IMR-90 (cell line): ENCODE results near the gene RECQL5. TPM values are rescaled to one million over a fixed set of nuclear protein-coding genes. Genes with fewer than 3 reads are reported as not detected.

Experiments used
- ATAC-seq: fragments of 200-7000 bp; cut with Tn5 transposase; 2 replicates; pipeline ENCODE4 v1.9.1; 2020; ENCODE audit warnings: low read depth, mild to moderate bottlenecking, moderate library complexity
- BruUV-seq: library from RNA; stranded (reverse); fragments of 400-500 nt; replicated peaks from 2 replicates; lab custom pipeline; 2021; lab: Mats Ljungman, UMichigan
- CTCF ChIA-PET: fragments of 300-600 bp; formaldehyde crosslinking; extraction: SDS; loops from one replicate; lab custom pipeline; 2021; ENCODE audit warnings: antibody characterized with exemption; lab: Yijun Ruan, JAX
- POLR2A ChIA-PET: fragments of 300-600 bp; sonication (Branson Sonifier 250); formaldehyde crosslinking; loops from one replicate; lab custom pipeline; 2022; ENCODE audit warnings: antibody characterized with exemption; ENCODE audit not compliant: unreplicated experiment; lab: Charles Lee
- DNase-seq: peaks from one replicate; pipeline ENCODE4 v3.0.0; 2013
- H2AFZ ChIP-seq: replicated peaks from 2 replicates; pipeline ENCODE3; 2013; ENCODE audit warnings: low read length, mild to moderate bottlenecking; ENCODE audit not compliant: poor library complexity
- H2AK5ac ChIP-seq: 2 replicates; pipeline ENCODE4 v1.6.1; 2013; ENCODE audit warnings: low read depth, low read length, inconsistent platforms
- H2AK9ac ChIP-seq: replicated peaks from 2 replicates; pipeline ENCODE3; 2013; ENCODE audit warnings: mild to moderate bottlenecking, low read depth, low read length, moderate library complexity; ENCODE audit not compliant: poor library complexity
- H2BK120ac ChIP-seq: 2 replicates; pipeline ENCODE4 v1.6.1; 2013; ENCODE audit warnings: low read depth, low read length, inconsistent platforms
- H2BK15ac ChIP-seq: 3 replicates; pipeline ENCODE4 v1.6.1; 2013; ENCODE audit warnings: low read depth, low read length, inconsistent platforms
- H2BK20ac ChIP-seq: 2 replicates; pipeline ENCODE4 v1.6.1; 2013; ENCODE audit warnings: low read depth, mild to moderate bottlenecking, inconsistent platforms, low read length, moderate library complexity
- H2BK5ac ChIP-seq: 2 replicates; pipeline ENCODE4 v1.6.1; 2013; ENCODE audit warnings: mild to moderate bottlenecking, low read depth, low read length, inconsistent platforms; ENCODE audit not compliant: poor library complexity, severe bottlenecking
- H3K14ac ChIP-seq: replicated peaks from 2 replicates; pipeline ENCODE4 v1.6.1; 2013; ENCODE audit warnings: low read depth, low read length, inconsistent platforms
- H3K18ac ChIP-seq: 2 replicates; pipeline ENCODE4 v1.6.1; 2013; ENCODE audit warnings: low read depth, low read length, control low read depth
- H3K23ac ChIP-seq: 2 replicates; pipeline ENCODE4 v1.6.1; 2013; ENCODE audit warnings: low read depth, low read length, inconsistent platforms
- H3K27ac ChIP-seq: 2 replicates; pipeline ENCODE4 v1.5.1; 2013; ENCODE audit warnings: mild to moderate bottlenecking, control low read depth, low read length; ENCODE audit not compliant: insufficient read depth
- H3K27me3 ChIP-seq: 2 replicates; pipeline ENCODE4 v1.6.1; 2013; ENCODE audit warnings: low read length; ENCODE audit not compliant: control insufficient read depth, insufficient read depth
- H3K36me3 ChIP-seq: 2 replicates; pipeline ENCODE4 v1.6.1; 2013; ENCODE audit warnings: low read length, mixed read lengths; ENCODE audit not compliant: control insufficient read depth, insufficient read depth
- H3K4ac ChIP-seq: 2 replicates; pipeline ENCODE4 v1.6.1; 2013; ENCODE audit warnings: low read depth, low read length, inconsistent platforms
- H3K4me1 ChIP-seq: 2 replicates; pipeline ENCODE4 v1.6.1; 2013; ENCODE audit warnings: low read length, mixed read lengths; ENCODE audit not compliant: control insufficient read depth, insufficient read depth
- H3K4me2 ChIP-seq: 2 replicates; pipeline ENCODE4 v1.6.1; 2013; ENCODE audit warnings: low read depth, mild to moderate bottlenecking, control low read depth, low read length, moderate library complexity
- H3K4me3 ChIP-seq: 2 replicates; pipeline ENCODE4 v1.5.1; 2013; ENCODE audit warnings: low read depth, mild to moderate bottlenecking, control low read depth, low read length, moderate library complexity; ENCODE audit not compliant: insufficient read depth
- H3K56ac ChIP-seq: 2 replicates; pipeline ENCODE4 v1.6.1; 2013; ENCODE audit warnings: low read length, inconsistent platforms; ENCODE audit not compliant: insufficient read depth; ENCODE audit errors: extremely low read depth
- H3K79me1 ChIP-seq, 2 experiments: 2 replicates each; pipeline ENCODE4 v1.6.1; 2013; ENCODE audit warnings: low read length in 2 of 2, inconsistent platforms in 1 of 2, low read depth in 1 of 2
- H3K9ac ChIP-seq: 2 replicates; pipeline ENCODE4 v1.6.1; 2013; ENCODE audit warnings: low read depth, low read length, control low read depth
- H3K9me1 ChIP-seq: 2 replicates; pipeline ENCODE4 v1.6.1; 2013; ENCODE audit warnings: low read length, inconsistent platforms; ENCODE audit not compliant: insufficient read depth
- H3K9me3 ChIP-seq: 2 replicates; pipeline ENCODE4 v1.6.1; 2013; ENCODE audit warnings: low read length; ENCODE audit not compliant: control insufficient read depth, insufficient read depth
- H4K20me1 ChIP-seq: 2 replicates; pipeline ENCODE4 v1.6.1; 2013; ENCODE audit warnings: low read length, inconsistent platforms; ENCODE audit not compliant: insufficient read depth
- H4K5ac ChIP-seq: 2 replicates; pipeline ENCODE4 v1.6.1; 2013; ENCODE audit warnings: mild to moderate bottlenecking, low read depth, low read length, control low read depth
- H4K8ac ChIP-seq, 2 experiments: 2 replicates each; pipeline ENCODE4 v1.6.1; 2013; ENCODE audit warnings: low read depth in 2 of 2, low read length in 2 of 2, control low read depth in 1 of 2, inconsistent platforms in 1 of 2
- H4K91ac ChIP-seq: 2 replicates; pipeline ENCODE4 v1.6.1; 2013; ENCODE audit warnings: low read depth, low read length, inconsistent platforms; ENCODE audit not compliant: insufficient read depth
- CEBPB ChIP-seq: IDR thresholded peaks from 2 replicates; pipeline ENCODE4 v1.6.1; 2012; ENCODE audit warnings: low read depth, low read length, improper control_type of control experiment
- MAFK ChIP-seq: IDR thresholded peaks from 2 replicates; pipeline ENCODE4 v1.6.1; 2012; ENCODE audit warnings: low read depth, low read length, improper control_type of control experiment
- RAD21 ChIP-seq: IDR thresholded peaks from 2 replicates; pipeline ENCODE4 v1.6.1; 2012; ENCODE audit warnings: low read length, improper control_type of control experiment
- WGBS, 2 experiments: methylation state at CpG; one replicate each; pipeline versions ENCODE4 v1.1.5 to v1.1.7; 2013; ENCODE audit warnings: missing lambda C conversion rate in 2 of 2; ENCODE audit not compliant: insufficient read length in 1 of 2; ENCODE audit errors: extremely low coverage in 2 of 2; 5-methylcytosine and 5-hydroxymethylcytosine counted together
- dilution Hi-C: fragments of 300-500 bp; cut with HindIII; formaldehyde crosslinking; loops from one replicate; pipeline ENCODE4 v1.14.3; 2018; ENCODE audit warnings: low sequenced_read_pairs; ENCODE audit not compliant: unreplicated experiment
- in situ Hi-C: fragments of 300-500 bp; cut with MboI; formaldehyde crosslinking; loops from 3 replicates; pipeline ENCODE4 v1.14.3; 2019; ENCODE audit warnings: low sequenced_read_pairs, inconsistent platforms, mixed read lengths
- intact Hi-C: fragments of 100-400 bp; cut with micrococcal nuclease; formaldehyde crosslinking; loops from 2 replicates; pipeline ENCODE4 v1.10.0; 2022
- polyA plus RNA-seq, 3 experiments: library from polyadenylated mRNA; depleted of rRNA; stranded (reverse); fragments of >200 nt; gene quantifications; 2 replicates each; pipeline ENCODE4 v1.2.3, GENCODE V29; 2012; ENCODE audit warnings: low replicate concordance in 1 of 3
- total RNA-seq: library from RNA; depleted of rRNA; stranded (reverse); fragments of >200 nt; gene quantifications from 2 replicates; pipeline ENCODE4 v1.2.3, GENCODE V29; 2012

The RECQL5 gene
- total and polyA plus RNA-seq, 2 of the 4 experiments (the other 2 are of a cell fraction) = 7.3 to 23.7 TPM

DNA sequence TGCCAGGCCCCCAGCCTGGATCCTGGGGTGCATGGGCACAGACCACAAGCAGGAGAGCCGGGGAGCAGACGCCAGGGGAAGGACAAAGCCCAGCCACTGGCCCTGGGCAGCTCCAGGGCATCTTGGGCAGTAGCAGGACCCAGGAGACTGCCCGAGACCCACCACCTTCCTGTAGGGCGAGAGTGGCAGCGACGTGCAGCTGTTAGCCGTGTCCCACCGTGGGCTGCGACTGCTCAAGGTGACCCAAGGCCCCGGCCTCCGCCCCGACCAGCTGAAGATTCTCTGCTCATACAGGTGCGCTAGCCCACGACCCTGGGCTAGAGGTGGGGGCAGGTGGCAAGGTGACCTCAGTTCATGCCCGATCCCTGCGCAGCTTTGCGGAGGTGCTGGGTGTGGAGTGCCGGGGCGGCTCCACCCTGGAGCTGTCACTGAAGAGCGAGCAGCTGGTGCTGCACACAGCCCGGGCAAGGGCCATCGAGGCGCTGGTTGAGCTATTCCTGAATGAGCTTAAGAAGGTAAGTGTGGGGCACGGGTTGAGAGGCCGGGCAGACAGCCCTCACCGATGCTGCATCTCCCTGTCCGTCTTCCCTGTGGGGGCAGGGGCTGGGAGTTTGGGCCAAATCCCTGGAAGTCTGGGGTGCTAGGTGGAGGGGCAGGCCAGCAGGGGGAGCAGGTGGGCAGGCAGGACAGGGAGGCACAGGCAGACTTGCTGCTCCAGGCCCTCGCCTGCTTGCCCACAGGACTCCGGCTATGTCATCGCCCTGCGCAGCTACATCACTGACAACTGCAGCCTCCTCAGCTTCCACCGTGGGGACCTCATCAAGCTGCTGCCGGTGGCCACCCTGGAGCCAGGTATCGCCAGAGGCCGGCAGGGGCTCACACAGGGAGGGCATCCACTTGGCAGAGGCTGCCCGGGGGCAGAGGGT, 47.2 kb downstream of the RECQL5 start (continued):
- TF ChIP-seq MAFK = no peak

GRCh38 chr17:75617675-75618074, 49.3 kb downstream of the RECQL5 start:
- intact Hi-C loops = no loop called here
- no peak overlapping the region for H2AFZ ChIP-seq
- CTCF ChIA-PET = no interaction called here
- H4K91ac ChIP-seq = no peak overlapping the region
- H3K27ac ChIP-seq = no peak overlapping the region
- POLR2A ChIA-PET = no interaction called here
- H3K18ac ChIP-seq = no peak overlapping the region
- H3K4me2 ChIP-seq = no peak overlapping the region
- H3K9ac ChIP-seq = no peak overlapping the region
- no peaks in the 10 kb centered on the region for H4K20me1 ChIP-seq
- H3K4ac ChIP-seq = no peak overlapping the region
- no peak overlapping the region for H3K4me3 ChIP-seq
- no peak for TF ChIP-seq RAD21
- no peak for TF ChIP-seq CEBPB
- H2BK5ac ChIP-seq = no peak overlapping the region
- H2AK5ac ChIP-seq = no peak overlapping the region
- H3K4me1 ChIP-seq = peaks cover 5% of the 10 kb centered on the region; the same call in 1 of the 2 replicates
- H3K9me3 ChIP-seq = no peaks in the 10 kb centered on the region
- in situ Hi-C loops = no loop called here
- no peak overlapping the region for H4K8ac ChIP-seq
- no peak overlapping the region for H2BK15ac ChIP-seq
- H3K14ac ChIP-seq = no peak overlapping the region
- ATAC-seq = no peak
- H3K56ac ChIP-seq = no peak overlapping the region
- H3K23ac ChIP-seq = no peak overlapping the region
- H4K5ac ChIP-seq = no peak overlapping the region
- BruUV-seq = no TSS peak
- peaks cover 14% of the 10 kb centered on the region; the same call in 1 of the 2 replicates for H3K27me3 ChIP-seq
- dilution Hi-C loops = no loop called here
- no peaks in the 10 kb centered on the region for H3K79me1 ChIP-seq
- no peak overlapping the region for H2BK20ac ChIP-seq
- no peak for DNase-seq
- no peak overlapping the region for H2AK9ac ChIP-seq
- no peaks in the 10 kb centered on the region for H3K9me1 ChIP-seq
- no peaks in the 10 kb centered on the region for H3K36me3 ChIP-seq
- no peak overlapping the region for H2BK120ac ChIP-seq
- no CpG with 5 or more reads among the region's 11 CpGs for WGBS, 2 experiments
